NCI-H2227 (cell line): ENCODE measurements around the gene KYAT1.
"Not testable (repeated sequence)": the region's sequence is repeated elsewhere in the genome, so short reads cannot be mapped to it uniquely, and the experiment has no call there.

Experiments
- DNase-seq: peaks from one replicate; lab custom pipeline; 2025; ENCODE audit not compliant: unreplicated experiment; lab: John Stamatoyannopoulos, UW

Gene KYAT1

DNA sequence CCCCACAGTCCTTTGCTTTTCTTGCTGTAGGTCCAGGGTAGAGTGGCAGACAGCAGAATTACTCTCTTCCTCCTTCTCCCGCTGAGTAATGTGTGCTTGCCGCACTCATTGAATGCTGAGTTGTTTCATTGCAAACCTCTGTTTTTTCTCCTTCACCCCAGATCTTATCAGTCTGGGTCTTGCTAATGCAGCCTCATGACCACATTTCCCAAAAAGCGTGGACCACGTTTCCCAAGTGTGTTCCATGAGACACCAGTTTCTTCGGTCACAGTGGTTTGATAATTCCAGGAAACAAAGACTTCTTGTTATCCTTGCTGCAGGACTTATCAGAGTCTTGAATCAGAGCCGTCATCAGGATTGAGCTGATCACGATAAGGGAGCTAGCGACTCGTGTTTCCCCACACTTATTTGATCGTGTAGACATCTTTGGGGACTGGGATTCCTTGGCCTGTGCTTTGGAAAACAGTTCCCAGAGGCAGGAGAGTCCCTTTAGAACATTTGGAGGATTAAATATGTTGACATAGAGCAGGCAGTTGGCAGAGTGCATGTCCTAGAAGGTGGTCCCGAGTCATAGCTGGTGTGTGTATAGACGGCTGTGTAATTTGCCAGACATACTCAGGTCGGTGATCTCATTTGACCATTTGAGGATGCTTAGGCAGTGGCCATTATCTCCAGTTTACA, 4.6 kb upstream of the KYAT1 start:
- DNase-seq = no peak

DNA sequence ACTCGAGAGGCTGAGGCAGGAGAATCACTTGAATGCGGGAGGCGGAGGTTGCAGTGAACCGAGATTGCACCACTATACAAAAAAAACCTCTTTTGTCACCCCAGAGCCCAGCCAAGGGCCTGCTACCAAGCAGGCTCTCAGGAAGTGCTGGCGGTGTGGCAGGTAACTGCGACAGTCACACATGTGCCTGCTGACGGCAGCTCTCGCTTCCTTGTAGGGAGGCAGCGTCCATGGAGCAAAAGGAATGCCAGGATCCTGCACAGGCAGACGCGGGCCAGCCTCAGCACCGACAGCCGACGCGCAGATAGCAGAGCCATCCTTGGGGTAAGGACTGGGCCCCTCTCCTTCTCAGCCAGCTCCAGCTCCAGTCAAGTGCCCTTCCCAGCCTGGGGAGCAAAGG, 4.0 kb upstream of the KYAT1 start:
- DNase-seq = no peak

DNA sequence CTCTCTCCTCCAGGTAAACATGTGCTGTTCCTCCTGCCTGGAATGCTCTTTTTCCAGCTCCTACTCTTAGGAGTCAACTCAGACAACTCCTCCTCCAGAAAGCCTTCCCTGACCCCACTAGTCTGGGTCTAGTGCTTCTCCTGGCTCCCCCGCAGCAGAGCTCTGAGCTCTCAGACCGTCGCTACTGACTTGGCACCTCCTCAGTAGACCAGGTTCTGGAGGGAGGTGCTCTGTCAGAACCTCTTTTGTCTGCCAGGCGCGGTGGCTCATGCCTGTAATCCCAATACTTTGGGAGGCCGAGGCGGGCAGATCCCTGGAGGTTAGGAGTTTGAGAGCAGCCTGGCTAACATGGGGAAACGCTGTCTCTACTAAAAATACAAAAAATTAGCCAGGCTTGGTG, 3.6 kb upstream of the KYAT1 start:
- no peak for DNase-seq

DNA sequence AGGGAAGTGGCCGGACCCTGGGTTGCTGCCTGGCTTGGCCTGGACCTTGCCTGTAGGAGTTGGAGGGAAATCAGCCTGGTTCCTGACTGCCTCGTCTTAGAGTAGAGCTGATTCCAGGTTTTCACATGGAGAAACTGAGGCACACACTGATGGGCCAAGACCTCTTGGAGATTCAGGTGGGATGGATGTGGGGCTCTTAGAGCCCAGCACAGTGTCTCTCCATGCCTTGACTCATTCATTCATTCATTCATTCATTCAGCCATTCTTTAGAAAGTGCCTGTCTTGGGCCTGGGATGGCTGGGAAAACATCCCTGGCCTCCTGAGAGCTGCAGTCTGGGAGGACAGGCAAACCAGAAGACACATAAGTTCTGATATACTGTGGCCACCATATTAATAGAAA, 2.4 kb upstream of the KYAT1 start:
- no peak for DNase-seq

DNA sequence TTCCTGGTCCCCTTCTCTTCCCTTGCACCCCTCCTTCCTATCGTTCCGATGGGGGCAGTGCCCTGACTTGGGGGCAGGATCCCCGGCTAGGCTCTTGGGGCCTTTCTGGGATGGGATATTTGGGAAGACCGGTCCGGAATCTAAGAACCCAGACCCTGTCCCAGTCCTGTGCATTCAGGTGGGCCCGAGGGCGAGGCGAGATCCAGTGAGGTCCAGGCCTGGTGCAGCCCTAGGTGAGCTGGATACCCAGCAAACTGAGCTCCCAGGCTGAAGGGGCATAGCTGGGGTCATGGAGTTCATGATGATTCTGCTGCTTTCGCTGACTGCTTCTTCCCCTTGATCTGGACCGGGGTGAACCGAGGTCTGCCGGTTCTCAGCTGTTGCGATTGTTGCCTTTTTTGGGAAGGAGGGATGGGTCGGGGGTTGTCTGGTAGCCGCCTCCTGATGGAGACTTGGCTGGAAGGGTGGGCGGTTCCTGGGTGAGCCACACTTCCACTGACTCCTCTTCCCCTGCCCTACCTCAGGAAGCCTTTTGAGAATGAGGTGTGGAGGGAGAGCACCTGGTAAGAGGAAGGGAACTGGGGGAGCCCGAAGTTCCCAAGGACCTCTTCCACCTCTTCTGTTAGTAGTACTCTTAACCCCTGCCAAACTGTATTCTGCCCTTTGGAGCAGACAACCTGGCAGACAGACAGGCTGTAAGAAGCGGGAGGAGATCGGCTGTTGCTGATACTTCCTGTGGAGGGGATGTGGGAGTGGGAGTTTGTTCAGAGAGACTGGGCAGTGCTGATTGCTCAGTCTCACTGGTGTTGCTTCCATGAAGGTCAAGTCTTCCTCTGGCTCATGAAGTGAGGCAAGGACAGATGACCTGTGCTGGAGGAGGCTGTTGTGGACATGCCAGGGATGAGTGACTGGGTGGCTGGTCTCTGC, 1.2 kb upstream of the KYAT1 start:
- no peak for DNase-seq

DNA sequence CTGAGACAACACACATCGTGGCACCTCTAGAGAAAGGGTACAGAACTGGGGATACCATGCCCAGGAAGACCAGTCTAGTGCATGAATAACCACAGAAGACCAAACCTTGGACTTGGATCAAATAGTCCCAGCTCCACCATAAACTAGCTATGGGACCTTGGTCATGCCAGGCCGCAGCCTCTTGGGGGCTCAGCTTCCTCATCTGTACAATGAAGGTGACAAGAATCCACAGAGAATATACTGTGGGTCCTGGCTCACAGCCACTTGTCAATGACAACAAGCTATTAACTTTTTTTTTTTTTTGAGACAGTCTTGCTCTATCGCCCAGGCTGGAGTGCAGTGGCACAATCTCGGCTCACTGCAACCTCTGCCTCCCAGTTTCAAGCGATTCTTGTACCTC, 3.9 kb downstream of the KYAT1 start:
- DNase-seq = no peak

DNA sequence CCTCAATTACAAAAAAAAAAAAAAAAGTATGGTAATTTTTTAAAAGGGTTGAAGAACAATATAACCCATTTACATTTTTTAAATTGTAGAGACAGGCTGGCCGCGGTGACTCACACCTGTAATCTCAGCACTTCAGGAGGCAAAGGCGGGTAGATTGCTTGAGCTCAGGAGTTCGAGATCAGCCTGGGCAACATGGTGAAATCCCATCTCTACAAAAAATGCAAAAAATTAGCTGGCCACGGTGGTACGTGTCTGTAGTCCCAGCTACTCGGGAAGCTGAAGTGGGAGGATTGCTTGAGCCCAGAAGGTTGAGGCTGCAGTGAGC, 10.8 kb downstream of the KYAT1 start:
- DNase-seq = not testable (repeated sequence)

DNA sequence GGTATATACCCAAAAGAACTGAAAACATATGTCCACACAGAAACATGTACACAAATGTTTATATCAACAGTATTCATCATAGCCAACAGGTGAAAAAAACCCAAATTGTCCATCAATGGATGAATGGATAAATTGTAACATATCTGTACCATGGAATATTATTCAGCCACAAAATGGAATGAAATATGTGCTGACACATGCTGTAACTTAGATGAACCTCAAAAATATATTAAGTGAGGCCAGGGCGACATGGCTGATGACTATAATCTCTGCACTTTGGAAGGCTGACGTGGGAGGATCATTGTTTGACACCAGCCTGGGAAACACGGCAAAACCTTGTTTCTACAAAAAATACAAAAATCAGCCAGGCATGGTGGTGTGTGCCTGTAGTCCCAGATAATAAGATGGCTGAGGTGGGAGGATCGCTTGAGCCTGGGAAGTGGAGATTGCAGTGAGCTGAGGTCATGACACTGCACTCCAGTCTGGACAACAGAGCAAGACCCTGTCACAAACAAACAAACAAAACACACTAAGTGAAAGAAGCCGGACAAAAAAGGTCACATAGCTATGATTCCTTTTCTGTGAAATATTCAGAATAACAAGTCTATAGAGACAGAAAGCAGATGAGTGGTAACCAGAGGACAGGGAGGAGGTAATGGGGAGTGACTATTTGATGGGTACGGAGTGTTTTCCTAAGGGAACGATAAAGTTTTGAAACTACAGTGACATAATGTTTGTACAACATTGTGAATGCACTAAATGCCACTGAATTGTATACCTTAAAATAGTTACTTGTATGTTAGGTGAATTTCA, 11.4 kb downstream of the KYAT1 start:
- no peak for DNase-seq

DNA sequence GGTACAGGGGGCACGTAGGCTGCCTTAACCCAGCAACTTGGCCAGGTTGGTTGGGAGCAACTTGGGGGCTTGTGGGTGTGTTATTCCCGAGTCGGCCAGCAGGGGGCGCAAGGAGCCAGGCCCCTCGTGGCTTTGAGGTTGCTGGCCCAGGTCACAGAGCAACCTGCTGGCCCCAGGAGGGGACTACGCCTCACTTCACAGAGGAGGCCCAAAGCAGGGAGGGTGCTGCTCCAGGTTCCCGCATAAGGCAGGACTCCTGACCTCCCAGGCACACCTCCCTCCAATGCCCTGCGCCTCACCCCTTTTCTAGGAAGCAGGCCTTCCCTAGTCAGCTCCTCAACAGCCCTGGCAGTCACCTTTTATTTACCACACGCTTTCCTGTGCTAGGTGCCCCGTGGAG, 18.1 kb downstream of the KYAT1 start:
- DNase-seq = peak; percentile 37

DNA sequence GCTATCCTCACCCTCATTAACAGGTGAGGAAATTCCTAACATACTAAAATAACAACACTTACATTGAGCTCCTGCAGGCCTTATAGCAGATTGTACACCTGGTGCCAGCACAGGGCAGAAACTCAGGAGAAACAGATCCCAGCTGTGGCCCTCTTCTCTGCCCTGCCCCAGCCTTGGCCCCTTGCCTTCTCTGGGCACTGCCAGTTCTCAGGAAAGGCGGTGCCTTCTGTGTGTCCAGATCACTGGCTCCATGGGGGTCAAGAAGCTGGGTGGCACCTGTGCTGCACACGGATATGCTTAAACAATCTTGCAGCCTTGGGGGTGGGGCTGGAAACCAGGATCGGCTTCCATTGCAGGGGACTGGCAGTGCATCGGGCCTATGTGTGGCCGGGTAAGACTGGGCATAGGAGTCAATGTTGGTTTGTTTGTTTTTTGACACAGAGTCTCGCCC, 19.3 kb downstream of the KYAT1 start:
- no peak for DNase-seq

DNA sequence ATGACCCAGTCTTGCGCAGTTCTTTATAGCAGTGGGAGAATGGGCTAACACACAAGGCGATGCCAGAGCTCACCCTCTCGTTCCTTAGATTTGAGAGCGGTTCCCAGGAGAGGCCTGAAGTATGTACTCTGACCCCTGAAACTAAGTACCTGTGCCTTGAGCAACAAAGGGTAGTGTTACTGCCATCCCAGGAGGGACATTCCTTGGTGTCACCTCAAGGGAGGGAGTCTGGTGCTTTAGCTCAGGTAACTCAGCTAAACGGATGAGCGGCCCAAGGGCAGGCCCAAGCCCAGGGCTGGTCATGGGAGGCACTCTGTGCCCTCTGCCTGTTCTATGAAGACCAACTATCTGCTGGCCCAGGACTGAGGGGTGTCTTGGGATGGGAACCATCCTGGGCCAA, 20.2 kb downstream of the KYAT1 start:
- DNase-seq = no peak

DNA sequence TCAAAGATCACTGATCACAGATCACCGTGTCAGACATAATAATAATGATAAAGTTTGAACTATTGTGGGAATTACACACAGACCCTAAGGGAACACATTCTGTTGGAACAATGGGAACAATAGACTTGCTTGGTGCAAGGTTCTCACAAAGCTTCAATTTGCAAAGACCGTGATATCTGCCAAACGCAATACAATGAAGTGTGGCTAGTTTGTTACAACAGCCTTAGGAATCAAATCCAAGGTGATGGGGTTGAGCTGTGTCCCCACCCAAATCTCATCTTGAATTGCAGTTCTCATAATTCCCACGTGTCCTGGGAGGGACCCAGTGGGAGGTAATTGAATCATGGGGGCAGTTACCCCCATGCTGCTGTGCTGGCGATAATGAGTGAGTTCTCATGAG, 20.8 kb downstream of the KYAT1 start:
- no peak for DNase-seq

DNA sequence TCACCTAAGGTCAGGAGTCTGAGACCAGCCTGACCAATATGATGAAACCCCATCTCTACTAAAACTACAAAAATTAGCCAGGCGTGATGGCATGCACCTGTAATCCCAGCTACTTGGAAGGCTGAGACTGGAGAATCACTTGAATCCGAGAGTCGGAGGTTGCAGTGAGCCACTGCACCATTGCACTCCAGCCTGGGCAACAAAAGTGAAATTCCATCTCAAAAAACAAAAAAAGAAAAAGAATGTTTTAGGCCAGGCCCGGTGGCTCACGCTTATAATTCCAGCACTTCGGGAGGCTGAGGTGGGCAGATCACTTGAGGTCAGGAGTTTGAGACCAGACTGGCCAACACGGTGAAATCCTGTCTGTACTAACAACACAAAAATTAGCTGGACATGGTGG, 23.3 kb downstream of the KYAT1 start:
- not testable (repeated sequence) for DNase-seq

DNA sequence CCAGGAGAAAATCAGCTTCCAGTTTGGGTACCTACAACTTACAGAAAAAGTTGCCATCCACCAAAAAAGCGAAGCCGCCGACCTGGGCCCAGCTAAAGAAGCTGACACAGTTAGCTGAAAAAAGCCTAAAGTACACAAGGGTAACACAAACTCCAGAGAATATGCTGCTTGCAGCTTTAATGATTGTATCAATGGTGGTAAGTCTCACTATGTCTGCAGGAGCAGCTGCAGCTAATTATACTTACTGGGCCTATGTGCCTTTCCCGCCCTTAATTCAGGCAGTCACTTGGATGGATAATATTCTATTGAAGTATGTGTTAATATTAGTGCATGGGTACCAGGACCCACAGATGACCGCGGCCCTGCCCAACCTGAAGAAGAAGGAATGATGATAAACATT, 27.3 kb downstream of the KYAT1 start:
- not testable (repeated sequence) for DNase-seq

DNA sequence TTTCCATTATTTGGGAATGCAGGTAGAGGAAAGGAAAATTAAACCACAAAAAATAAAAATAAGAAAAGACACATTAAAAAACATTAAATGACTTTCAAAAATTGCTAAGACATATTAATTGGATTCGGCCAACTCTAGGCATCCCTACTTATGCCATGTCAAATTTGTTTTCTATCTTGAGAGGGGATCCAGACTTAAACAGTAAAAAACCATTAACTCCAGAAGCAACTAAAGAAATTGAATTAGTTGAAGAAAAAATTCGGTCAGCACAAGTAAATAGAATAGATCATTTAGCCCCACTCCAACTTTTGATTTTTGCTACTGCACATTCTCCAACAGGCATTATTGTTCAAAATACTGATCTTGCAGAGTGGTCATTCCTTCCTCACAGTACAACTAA, 29.1 kb downstream of the KYAT1 start:
- DNase-seq = not testable (repeated sequence)

DNA sequence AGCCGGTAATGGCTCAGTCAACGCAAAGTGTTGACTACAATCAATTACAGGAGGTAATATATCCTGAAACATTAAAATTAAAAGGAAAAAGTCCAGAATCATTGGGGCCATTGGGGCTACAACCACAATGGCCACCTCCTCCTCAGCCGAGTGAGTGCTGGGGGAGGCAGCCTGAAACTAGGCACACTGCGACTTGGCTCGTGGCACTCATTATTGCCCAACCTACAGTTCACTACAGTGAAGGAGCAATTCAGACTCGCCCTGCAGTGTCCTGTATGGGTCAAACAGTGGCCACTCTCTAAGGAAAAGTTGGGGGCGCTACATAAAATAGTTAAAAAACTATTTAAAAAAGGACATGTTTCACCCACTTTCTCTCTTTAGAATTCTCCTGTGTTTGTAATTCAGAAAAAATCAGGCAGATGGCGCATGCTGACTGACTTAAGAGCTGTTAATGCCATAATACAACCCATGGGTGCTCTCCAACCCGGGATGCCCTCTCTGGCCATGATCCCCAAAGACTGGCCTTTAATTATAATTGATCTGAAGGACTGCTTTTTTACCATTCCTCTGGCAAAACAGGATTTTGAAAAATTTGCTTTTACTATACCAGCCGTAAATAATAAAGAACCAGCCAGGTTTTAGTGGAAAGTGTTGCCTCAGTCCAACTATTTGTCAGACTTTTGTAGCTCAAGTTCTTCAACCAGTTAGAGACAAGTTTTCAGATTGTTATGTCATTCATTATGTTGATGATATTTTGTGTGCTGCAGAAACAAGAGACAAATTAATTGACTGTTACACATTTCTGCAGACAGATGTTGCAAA, 29.8 kb downstream of the KYAT1 start:
- DNase-seq = not testable (repeated sequence)

DNA sequence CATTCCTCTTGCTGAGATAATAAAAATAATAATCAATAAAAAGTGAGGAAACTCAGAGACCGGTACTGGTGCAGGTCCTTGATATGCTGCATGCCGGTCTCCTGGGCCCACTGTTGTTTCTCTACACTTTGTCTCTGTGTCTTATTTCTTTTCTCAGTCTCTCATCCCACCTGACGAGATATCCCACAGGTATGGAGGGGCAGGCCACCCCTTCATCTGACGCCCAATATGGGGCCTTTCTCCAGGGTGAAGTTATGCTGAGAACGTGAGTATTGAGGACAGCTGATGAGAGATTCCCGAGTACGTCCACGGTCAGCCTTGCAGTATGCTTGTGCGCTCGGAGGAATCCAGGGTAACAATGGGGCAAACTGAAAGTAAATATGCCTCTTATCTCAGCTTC, 30.7 kb downstream of the KYAT1 start:
- not testable (repeated sequence) for DNase-seq

DNA sequence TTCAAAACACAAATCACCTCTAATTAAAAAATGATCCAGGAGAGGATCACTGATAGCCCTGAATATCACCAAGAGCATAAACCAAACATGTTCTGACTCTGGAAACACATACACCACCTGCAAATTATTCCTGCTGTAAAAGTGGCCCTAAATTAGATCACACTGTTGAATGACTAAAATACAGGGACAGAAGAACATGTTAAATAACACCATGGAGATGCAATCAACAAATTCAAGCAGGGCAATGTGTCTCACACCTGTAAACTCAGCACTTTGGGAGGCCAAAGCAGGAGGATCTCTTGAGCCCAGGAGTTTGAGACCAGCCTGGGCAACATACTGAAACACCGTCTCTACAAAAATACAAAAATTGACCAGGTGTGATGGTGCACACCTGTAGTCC, 33.9 kb downstream of the KYAT1 start:
- no peak for DNase-seq

DNA sequence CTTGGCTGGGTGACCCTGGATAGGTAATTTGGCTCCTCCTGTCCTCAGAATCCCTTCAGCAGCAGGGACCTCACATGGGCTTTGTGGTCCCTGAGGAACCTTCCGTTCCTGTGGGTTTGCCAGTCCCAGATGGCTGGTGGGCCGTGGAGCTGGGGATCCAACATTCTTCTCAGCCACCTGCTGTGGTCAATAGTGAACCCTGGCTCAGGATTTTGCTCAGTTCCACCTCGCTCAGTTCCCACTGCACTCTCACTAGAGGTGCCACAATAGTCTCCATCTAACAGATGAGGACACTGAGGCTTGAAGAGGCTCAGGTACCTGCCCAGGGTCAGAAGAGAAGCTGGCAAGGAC, 35.1 kb downstream of the KYAT1 start:
- DNase-seq = no peak

DNA sequence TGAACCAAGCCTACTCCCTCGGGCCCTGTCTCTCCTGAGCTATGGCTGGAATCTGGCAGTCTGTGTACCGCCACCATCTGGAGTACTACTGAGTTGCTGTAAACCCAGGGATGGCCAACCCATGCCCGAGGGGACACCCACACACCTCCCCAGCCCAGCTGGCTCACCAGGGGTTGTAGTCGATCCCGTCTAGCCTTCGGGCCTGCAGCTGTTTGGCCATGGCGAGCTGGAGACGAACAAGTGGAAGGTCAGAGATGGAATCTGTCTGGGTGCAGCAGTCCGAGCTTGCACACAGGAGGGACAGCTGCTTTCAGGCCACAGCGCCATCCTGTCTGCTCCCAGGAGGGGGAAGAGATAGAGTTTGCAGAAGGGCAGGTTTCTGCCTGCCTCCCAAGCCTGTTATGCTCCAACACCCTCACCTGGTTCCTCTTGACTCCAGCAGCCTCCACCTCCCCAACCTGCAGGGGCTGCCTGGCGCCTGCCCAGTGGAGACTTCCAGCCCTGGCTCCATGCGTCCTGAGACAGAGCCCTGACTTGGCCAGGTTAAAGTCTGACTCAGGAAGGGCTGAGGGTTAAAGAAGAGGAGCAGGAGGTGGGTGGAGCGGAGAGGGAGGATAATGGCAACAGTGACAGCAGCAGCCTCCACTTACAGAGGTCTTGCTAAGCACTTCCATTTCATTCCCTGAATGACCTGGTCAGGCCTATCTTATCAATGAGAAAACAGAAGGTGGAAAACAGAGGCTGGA, 36.4 kb downstream of the KYAT1 start:
- no peak for DNase-seq
